Thyroid gland (tissue), 4 donors: ENCODE measurements around the gene MYO18A.

Source experiments
- CTCF ChIP-seq, 6 experiments: fragments of 200-600 bp in 3 of 6; fragments of 450-650 bp in 3 of 6; sonication (generic) in 3 of 6; IDR thresholded peaks; one replicate each; pipeline ENCODE4 v1.5.1; 2016 to 2019; ENCODE audit warnings: antibody characterized with exemption in 6 of 6, mild to moderate bottlenecking in 2 of 6, inconsistent platforms in 1 of 6, moderate library complexity in 1 of 6
- POLR2A ChIP-seq, 2 donors: fragments of 450-650 bp; IDR thresholded peaks; one replicate each; pipeline ENCODE4 v1.6.1; 2017; ENCODE audit warnings: antibody characterized with exemption in 2 of 2, mild to moderate bottlenecking in 2 of 2, moderate library complexity in 1 of 2

- TF ChIP-seq CTCF (IDR thresholded peaks at IDR 0.05) (no peak), POLR2A (IDR thresholded peaks at IDR 0.05) (no peak)
Measured at GRCh38 chr17:29172589-29172988, 7.6 kb downstream of the MYO18A start.
